GM19043 (cell line): ENCODE results near the gene ATG7.
A peak's percentile ranks its signal among the peaks of the same experiment; 100 is the strongest.

Source experiments
- ATAC-seq: cut with Tn5 transposase; IDR thresholded peaks from one replicate; pipeline ENCODE4 v1.9.1; 2021; ENCODE audit warnings: low read depth; ENCODE audit not compliant: unreplicated experiment

ATG7 gene, protein sequence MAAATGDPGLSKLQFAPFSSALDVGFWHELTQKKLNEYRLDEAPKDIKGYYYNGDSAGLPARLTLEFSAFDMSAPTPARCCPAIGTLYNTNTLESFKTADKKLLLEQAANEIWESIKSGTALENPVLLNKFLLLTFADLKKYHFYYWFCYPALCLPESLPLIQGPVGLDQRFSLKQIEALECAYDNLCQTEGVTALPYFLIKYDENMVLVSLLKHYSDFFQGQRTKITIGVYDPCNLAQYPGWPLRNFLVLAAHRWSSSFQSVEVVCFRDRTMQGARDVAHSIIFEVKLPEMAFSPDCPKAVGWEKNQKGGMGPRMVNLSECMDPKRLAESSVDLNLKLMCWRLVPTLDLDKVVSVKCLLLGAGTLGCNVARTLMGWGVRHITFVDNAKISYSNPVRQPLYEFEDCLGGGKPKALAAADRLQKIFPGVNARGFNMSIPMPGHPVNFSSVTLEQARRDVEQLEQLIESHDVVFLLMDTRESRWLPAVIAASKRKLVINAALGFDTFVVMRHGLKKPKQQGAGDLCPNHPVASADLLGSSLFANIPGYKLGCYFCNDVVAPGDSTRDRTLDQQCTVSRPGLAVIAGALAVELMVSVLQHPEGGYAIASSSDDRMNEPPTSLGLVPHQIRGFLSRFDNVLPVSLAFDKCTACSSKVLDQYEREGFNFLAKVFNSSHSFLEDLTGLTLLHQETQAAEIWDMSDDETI

DNA sequence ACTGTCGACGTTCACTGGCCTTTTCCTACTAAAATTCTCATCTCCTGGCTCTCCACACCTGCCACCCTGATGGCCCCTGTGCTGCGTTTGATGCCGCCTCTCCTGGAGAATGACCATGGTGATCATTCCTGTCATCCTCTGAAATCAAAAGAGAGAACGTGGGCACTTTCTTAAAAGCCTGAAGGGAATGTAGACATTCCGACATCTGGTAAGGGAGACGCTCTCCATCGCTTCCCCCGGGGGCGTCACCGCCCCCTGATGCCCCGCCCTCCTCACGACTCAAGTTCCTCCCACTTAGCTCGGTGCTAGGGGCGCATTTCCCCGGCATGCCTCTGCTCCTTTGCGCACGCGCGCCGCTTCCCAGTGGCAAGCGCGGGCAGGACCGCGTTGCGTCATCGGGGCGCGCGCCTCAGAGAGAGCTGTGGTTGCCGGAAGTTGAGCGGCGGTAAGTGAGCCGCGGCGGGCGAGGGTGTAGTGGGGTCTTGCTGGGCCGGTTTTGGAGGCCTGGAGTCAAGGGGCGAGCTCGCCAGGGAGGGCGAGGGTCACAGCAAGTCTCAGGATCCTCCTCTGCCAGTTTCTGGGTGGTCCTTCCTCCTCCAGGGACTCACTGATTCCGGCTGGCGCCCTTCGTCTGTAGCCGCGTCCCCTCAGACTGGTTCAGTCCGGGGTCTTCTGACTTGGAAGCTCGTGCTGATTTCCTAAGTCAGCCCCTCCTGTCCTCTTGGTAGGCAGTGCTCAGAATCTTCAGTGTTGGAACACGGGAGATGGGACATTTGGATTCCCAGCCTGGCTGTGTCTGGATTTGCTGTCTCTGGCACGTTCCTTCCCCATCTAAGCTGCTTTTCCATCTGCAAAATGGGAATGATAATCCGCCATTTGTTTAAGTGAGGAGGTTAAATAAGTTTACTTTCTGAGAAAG lies at the start of gene ATG7:
Gene ATG7, plus strand, starts transcription at position 412 of the 919 bp plus-strand sequence. CDS start 26,299 bp downstream, outside the sequence.
- peak; percentile 97 for ATAC-seq

DNA sequence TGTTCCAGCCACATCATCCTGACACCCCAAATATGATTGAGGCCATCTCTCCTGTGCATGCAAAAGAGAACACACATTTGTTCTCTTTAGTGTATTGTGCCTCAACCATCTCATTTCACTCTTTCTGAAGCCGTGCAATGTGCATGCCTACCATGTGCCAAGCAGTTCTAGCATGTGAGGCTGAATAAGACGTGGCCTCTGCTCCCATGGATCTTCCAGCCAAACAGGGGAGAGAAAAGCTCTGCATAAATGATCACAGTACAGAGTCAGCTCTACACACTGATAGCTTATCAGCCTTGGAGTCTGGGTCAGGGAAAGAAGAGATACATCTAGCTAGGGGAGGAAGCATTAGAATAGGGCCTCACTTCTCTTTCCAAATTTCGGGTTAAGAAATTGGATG lies 48.2 kb upstream of the ATG7 start:
- ATAC-seq = no peak

DNA sequence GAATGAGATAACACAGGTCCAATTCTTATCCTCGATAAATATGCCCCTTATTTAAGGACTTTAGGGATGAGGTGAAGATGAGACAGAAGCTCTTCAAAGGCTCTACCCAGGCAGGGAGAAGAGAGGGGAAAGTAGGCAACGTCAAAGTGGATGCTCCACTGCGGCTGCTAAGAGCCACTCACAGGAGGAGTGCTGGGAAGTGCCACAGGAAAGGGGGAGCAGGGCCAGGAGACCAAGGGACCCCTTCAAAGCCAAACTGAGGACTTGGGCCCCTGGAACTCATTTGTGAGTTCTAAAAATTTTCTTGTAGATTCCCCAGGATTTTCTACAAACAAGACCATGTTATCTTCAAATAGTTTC lies 47.3 kb upstream of the ATG7 start:
- no peak for ATAC-seq

DNA sequence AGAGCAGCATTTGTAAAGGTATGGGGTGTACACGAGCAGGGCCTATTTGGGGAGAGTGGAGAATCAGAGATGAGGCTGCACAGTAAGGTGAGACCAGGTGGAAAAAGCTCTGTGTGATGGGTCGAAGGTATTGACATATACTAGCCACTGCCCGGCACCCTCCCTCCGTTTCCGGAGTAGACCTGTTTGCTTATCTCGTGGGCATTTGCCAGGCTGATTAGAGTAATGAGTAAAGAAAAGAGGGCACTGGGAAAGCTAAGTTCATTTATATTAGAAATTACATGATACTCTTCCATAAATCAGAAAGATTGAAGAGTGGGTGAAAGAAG lies 46.2 kb upstream of the ATG7 start:
- no peak for ATAC-seq

DNA sequence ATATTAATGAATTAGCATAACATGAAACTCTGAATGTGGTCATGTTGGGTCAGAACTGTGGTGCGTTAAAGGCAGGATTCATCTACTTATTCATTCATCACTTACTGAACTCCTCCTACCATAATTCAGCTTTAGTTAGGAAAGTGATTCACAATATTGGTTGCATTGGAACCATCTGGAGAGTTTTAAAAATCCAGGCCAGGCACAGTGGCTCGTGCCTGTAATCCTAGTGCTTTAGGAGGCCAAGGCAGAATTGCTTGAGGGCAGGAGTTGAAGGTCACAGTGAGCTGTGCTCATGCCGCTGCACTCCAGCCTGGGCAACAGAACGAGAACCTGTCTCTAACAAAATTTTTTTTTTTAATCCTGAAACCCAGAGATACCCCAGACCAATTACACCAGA lies 44.2 kb upstream of the ATG7 start:
- no peak for ATAC-seq

DNA sequence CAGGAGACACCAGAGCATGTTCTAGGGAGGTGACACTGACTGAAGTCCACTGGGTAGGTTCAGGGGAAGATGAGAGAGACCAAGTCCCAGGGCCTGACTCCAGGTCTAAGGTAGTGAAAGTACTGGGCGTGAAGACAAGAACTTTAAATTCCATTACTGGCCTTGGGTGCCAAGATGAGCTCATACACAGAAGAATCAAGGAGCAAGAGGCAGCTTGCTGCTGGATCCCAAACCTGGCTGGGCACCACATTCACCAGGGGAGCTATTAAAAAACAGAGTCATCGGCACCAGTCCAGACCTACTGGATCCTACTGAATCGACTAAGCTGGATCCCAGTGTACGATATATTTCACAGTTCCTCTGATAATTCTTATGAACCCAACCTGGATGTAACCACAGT lies 42.1 kb upstream of the ATG7 start:
- no peak for ATAC-seq

DNA sequence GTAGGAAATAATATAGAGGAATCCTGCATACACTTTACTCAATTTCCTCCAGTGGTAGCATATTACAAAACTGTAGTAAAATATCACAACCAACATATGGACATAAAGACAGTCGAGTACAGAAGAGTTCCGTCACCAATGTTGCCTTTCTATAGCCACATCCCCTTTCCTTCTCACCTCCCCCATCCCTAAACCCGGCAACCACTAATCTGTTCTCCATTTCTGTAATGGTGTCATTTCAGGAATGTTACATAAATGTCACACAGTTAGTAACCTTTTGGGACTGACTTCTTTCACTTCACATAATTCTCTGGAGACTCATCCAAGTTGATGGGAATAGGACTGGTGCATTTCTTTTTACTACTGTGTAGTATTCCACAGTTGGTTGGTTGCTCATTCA lies 41.4 kb upstream of the ATG7 start:
- no peak for ATAC-seq

DNA sequence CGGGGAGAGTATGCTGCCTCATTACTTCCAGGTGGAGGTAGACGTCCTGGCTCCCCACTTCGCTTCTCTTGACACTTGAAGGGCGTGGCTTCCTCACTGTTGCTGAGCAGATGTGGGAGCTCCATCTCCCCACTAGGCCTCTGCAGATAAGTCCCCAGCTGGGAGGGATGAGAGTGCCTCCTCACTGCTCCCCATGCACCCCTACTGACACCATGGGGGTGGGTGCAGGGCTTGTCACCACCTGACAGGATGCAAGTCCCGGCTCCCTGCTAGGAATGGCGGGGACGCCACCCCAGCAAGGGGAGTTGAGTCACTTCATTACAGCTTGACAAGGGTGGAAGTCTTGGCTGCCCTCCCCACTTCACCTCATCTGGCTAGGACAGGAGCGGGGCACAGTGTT lies 36.8 kb upstream of the ATG7 start:
- ATAC-seq = no peak

DNA sequence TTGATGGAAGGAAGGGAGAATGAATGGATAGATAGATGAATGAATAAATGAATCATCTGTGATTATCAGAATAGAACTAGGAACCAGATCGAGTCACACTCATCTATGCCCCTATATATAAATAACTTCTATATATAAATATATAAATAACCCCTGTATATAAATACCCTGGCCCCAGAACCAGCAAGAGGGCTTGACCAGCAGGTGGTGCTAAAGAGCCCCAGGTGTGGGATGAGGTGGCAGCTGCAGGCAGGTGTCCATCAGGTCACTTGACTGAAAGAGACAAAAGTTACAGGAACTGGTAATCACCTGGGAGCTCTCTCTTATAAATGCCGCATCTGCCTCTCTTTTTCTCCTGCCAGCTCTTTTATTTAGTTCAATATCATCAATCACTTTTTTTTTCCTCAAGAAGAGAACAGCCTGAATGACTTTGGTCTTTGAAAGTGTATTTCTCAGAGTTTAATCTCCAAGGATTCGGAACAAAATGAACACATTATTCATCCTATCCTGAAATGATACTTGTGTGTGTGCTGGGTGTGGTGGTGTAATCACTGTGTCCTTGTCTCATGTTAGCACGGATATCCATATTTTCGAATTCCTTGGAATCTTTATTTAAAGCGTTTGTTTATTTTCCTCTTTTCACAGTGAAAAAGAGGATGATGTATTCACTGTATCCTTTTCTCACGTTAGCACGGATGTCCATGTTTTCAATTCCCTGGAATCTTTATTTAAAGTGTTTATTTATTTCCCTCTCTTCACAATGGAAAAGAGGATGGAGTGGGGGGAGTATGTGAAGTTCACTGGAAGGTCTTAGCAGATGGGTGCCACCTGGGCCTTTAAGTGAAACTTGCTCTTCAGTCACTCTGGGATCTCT lies 35.4 kb upstream of the ATG7 start:
- no peak for ATAC-seq

DNA sequence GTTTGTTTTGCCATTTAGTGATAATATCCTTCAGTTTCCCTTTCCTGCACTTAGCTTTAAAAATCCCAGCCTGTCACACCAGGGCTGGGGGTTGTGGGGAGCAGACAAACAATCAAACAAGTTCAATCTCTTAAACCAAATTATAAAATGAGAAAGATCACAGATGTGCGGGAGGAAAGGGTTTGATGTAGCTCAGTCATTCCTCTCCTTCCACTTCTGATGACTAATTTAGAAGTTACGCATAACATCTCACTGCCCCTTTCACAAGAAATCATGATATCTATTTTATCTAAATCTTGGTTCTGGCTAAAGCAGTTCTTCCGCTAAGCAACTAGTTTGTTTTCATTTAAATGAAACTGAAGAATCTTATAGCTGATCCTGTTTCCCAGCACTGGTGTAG lies 34.1 kb upstream of the ATG7 start:
- ATAC-seq = no peak

DNA sequence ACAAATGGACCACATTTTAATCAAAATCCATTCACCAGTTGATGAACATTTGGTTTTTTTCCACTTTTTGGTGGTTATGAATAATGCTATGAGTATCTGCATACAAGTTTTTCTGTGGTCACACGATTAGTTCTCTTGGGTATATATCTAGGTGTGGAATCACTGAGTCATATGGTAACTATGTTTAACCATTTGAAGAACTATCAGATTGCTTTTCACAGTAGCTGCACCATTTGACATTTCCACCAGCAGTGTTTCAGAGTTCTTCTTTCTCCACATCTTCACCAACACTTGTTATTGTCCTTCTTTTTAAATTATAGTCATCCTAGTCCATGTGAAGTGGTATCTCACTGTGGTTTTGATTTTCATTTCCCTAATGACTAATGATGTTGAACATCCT lies 33.3 kb upstream of the ATG7 start:
- no peak for ATAC-seq

DNA sequence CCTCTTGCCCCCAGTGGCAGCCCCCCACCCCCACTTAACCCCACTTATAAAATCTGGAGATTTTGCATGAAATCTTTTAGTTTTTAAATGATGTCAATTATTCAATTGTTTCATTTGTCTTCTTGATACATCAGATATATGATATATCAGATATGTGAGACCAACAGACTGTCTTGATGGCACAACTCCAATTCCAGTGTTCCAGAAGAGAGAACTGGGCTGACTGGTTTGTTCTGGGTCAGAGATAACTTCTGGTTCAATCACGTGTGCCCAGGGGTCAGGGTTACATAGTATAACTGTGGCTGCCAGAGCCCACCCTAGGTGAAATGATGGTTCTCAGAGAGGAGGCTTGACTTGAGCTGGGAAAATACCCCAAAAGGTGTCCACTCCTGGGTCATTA lies 32.4 kb upstream of the ATG7 start:
- ATAC-seq = no peak

DNA sequence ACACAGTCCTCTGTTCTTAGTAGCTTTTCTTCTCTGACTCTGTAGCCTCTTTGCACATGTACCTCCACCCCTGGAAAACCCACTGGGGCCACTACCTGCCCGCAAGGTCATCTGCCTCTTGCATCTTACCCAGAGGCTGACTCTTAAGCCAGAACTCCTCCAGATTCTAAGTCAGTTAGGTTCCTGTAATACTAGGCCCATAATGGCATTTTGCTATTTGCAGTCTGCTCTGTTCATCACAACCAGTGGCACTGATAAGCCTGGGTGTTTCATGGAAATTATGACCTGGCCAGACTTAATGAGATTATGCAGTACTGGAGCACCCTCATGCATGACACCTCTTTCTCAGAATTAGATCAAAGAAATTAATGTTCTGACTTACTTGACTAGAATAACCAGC lies 31.7 kb upstream of the ATG7 start:
- ATAC-seq = no peak

DNA sequence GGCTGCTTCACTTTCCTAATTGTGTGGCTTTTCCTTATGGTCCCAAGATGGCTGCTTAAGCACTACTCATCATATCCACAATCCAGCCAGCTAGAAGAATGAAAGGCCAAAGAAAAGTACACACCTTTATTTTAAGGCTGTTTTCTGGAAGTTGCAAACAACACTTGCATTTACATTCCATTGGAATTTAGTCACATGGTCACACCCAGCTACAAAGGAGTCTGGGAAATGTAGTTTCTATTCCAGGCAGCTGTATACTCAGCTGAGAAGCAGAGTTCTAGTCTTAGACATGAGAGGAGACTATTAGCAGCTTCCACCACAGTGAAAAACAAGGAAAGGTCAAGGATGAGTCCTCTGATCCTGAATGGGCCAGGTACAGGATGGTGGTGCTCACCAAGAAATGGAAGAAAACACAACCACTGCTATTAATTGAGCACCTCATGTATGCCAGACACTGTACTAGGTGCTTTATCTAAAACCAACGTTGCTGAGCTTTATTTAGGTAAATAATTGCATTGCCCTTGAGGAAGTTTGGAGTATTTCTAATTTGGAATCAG lies 28.0 kb upstream of the ATG7 start:
- ATAC-seq = no peak

DNA sequence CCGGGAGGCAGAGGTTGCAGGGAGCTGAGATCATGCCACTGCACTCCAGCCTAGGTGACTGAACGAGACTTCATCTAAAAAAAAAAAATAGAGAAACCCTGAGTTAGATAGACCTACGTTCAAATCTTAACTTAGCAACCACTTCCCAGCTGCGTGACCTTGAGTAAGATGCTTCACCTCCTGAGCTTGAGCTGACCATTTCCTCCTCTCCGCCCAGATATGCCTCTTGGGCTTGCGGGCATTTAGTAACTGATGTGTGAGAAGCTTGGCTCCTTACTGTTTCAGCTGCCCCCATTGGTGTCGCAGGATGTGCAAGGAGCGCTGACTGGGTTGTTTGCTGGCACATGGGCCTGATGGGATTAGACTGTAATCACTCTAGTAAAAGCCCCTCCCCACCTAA lies 26.9 kb upstream of the ATG7 start:
- ATAC-seq = no peak

DNA sequence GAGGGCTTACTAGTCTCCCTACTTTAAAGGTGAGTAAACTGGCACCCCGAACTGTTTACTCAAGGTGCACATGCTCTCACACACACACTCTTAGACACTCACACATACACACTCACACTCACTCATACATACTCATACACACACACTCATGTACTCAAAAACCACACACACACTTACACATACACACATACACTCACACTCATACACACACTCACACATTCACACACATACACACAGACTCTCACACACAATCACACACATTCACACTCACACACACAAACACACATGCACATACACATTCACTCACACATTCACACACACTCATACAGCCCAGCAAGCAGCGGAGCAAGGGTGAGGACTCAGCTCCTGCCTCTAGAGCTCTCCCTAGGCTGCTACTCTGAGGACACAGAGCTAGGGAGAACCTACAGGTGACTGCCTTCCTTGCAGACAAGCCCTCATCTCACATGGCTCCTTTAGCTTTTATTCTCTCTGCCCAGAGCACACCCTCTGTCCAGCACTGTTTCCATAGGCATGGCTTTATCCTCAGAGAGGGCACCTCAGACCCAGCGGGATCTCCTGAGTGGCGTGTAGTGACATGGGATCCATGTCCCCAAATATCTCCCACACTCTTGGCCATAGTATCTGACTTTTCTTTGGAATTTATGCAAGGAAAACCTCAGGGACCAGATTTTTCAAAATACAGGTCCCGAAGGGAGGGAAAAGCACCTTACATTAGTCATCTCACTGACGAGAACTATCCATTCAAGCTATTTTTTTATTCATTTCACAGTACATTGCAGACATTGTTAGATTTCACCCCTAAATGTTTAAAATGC lies 26.2 kb upstream of the ATG7 start:
- ATAC-seq = no peak

DNA sequence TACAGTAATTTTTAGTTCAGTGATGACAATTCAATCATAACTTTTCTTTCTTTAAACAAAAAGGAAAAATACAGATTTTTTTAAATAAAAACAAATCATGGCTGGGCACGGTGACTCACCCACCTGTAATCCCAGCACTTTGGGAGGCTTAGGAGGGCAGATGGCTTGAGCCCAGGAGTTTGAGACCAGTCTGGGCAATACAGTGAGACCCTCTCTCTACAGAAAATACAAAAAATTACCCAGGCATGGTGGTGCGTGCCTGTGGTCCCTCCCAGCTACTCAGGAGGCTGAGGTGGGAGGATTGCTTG lies 25.6 kb upstream of the ATG7 start:
- ATAC-seq = no peak

DNA sequence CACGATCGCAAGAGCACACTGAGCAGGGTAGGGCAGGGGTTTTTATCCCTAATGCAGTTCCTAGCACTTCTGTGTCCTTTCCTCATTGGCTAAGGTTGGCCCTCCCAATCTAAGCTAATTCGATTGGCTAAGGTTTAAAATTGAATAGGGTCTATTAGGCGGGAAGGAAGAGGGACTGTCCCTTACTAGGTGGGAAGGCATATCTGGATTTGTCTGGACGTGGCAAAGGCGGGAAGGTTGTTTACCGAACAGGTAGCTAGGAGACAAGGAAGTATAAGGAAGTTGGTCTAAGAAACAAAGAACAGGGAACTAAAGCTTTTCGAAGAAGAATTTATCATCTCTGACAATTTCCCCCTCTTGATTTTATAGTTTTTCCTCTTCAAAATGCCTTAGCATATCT lies 24.8 kb upstream of the ATG7 start:
- ATAC-seq = no peak

DNA sequence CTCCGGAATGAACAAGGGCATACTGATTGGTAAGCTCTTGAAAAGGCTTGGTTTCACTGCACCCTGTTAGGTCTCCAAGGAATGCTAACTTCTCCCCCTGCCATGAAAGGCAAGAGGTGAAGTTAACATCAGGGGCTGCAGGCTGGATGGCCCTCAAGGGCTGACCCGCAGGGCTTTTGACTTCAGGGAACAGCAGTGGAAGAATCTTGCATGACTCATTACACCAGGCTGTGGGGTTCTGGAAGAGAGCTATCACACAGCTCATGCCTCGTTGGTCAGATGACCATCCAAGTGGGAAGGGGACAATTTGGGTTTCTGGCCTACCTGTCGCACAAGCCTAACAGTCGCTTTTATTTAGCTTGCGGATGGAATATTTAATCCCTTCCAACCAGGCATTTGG lies 23.6 kb upstream of the ATG7 start:
- no peak for ATAC-seq
